NCI-H510A treated with DMSO at 0.1 percent for 48 hours (cell line): ENCODE data around the gene CLNK.
A peak's percentile ranks its signal among the peaks of the same experiment; 100 is the strongest.

Experiments used
- DNase-seq: peaks from one replicate; lab custom pipeline; 2025; lab: John Stamatoyannopoulos, UW

The CLNK gene

DNA sequence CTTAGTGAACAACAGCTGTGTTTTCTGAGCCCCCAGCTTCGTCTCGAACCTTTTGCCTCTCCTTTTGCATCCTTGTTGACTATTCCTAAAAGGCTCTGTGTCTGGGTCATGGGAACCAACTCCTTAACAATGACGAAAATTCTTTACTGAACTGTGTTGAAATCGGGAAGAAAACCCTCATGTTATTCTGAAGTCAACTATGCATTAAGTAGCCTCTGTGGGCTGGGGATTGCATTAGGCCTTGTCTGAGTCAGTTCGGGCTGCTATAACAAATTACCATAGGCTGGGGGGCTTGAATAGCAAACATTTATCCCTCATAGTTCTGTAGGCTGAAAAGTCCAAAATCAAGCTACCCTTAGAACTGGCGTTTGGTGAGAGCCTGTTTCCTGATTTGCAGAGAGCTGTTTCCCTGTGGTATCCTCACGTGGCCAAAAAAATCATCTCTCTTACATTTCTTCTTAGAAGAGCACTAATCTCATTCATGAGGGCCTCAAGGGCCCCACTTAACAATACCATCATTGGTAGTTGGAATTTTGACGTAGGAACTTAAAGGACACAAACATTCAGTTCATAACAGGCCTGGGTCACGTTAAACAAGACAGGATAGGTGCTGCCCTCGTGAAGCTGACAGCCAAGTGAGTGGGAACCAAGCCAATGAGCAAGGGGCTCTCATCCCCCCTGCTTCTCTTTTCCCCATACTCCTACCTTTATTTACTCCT is 75.9 kb downstream of the CLNK start:
- no peak for DNase-seq

DNA sequence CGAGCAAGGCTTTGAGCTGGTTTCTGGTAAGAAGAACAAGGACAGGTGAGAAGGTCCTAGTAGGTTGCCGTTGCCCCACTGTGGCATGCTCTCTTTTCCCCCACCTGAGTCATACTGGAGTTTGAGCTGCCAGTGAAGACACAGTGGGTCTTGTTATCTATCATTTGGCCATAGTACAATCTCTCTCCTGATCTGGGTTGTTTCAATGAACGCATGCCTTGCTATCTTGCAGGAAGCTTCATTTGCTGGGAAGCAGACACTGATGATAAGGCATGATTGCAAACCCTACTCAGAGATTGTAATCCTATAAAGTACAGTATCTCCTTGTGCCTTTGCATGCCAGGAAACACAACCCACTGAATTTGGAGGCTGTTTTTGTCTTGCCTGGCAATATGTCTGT is 77.4 kb downstream of the CLNK start:
- no peak for DNase-seq

DNA sequence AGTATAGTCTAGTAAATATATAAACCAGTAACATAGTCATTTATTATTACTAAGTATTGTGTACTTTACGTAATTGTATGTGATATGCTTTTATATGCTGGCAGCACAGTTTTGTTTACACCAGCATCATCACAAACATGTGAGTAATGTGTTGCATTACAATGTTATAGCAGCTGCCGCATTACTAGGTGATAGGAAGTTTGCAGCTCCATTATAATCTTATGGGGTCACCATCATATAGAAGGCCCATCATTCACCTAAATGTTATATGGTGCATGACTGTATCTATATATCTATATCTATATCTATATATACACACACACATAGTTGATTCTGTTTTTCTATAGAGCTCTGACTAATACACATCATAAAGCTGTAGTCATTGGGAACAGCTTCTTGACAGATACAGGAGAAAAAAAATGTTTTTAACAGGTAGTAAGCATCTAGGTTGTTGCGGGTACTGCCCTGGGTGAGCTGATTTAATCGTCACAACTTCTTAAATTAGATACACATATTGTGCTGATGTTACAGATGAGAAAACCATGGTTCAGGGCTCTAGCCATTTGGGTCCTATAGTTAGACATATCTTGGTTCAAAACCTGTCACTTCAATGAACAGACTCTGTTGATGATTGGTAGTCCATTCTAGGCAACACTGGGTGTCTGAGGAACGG is 77.9 kb downstream of the CLNK start:
- no peak for DNase-seq

DNA sequence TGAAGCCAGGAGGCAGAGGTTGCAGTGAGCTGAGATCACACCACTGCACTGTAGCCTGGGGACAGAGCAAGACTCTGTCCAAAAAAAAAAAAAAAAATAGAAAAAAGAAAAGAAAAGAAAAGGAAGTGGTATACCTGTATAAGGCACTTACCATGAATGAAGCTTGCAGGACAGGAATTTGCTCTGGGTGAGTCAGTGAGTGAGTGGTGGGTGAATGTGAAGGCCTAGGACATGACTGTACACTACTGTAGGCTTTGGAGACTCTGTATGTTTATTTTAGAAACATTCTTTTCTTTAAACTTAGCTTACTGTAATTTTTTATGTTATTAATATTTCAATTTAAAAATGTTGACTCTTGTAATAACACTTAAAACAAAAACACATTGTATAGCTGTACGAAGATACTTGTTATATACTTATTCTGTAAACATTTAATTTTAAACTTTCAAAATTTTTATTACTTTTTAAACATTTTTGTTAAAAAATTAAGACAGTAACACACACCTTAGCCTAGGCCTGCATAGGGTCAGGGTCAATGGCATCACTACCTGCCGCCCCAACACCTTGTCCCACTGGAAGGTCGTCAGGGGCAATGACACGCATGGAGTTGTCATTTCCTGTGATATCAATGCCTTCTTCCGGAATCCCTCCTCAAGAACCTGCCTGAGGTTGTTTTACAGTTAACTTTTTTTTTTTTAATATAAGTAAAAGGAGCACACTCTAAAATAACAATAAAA is 78.7 kb downstream of the CLNK start:
- no peak for DNase-seq

DNA sequence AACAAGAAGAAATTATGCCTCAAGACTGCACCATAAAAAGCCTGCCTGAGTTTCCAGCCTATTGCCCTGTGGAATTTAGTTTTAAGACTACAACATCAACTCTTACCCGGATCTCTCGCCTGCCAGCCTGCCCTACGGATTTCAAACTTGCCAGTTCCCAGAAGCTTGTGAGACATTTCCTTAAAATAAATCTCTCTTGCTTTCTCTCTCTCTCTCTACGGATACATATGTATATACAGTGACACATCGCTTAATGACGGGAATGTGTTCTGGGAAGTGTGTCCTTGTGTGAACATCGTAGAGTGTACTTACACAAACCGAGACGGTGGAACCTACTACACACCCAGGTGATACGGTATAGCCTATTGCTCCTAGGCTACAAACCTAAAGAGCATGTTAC is 79.5 kb downstream of the CLNK start:
- DNase-seq, result no peak

DNA sequence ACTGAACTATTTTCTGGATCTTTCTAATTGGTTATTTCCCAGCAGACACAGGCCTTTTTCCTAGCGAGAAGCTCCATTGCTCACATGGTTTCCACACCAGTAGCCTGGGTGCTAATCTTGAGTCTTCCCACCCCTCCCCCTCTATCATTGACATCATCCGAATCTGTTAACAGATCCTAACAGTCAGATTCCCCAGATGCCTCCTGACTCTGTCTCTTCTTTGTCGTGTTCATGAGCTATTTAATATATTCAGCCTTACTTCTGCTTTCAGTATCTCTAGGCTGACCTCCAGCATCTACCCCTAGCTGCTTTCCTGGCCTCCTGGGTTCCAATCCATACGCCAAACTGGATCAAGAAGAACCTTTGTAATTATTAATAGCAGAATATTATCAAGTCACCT is 85.0 kb downstream of the CLNK start:
- no peak for DNase-seq

DNA sequence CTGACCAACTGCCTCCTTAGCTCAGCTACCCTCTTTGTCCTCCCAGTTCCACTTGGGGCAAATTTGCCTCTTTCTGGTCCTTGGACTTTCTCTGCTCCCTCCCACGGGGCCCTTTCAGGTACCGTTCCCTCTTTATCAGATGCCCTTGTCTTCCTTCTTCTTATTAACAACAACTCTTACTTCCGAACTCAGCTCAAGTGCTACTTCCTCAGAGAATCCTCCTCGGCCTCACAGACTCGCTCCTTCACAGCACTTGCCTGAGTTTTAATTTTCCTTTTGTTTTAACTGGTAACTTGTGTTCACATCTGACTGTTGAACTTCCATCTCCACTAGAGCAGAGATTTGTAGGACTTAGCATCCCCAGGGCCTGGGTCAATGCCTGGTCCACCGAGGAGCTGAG is 85.7 kb downstream of the CLNK start:
- no peak for DNase-seq

DNA sequence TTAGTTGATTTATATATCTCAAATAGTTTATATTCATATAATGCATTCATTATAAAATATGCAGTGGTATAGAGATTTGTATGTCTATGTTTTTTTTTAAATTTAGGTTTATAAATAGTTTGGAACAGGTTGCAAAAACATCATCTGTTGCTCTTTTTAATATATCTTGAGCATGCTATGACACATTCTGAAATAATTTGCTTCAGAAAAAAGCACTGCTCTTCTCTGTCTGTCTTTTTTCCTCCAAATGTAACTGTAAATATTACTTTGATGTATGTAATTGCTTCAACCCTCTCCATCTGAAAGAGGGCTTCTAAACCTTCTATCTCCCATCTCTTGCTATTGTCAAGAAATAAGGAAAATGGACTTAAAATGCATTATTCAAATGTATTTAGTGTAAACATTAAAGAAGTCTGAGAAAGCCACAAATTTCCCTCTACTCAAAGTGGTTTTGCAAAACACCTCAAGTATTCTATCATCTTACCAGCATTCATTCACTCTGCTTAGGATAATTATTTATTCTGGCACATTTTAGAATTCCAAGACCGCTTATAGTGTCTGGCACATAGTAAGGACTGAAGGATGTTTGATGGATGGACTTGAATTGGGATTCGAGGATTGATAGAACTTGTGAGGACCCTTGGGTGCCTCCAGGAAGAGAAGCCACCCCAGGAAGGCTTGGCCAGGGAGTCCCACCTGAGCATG is 87.8 kb downstream of the CLNK start:
- no peak for DNase-seq

DNA sequence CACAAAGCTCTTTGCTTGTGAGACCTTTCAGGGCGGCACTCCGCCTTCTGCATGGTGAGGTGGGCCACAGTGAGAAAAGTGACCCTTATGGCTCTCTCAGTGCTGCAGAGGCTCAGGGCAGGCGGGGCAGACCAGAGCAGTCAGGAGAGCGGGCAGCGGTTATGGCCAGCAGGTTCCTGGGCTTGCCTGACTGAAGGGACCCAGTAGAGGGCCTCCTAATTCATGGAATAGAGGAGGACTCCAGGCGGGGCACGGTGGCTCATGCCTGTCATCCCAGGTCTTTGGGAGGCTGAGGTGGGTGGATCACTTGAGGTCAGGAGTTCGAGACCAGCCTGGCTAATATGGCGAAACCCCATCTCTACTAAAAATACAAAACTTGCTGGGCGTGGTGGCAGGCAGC is 91.4 kb downstream of the CLNK start:
- DNase-seq, result no peak

DNA sequence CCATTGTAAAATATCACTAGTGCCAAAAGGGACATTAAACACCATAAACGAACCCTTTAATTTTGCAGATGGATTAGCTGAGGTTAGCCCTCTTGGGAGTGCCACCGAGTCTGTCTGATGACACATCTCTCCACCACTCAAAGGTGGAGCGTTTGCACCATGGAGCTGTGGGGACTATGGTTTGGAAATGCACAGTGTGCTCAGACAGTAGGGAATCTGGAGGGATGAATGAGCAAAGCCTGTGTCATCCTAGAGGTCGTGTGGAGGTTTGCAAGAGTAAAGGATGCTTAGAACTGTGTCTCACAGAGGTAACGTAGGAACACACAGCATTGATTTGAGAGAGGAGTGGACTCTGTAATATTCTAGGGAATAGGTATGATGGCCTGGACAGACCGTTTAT is 93.7 kb downstream of the CLNK start:
- DNase-seq, result no peak

DNA sequence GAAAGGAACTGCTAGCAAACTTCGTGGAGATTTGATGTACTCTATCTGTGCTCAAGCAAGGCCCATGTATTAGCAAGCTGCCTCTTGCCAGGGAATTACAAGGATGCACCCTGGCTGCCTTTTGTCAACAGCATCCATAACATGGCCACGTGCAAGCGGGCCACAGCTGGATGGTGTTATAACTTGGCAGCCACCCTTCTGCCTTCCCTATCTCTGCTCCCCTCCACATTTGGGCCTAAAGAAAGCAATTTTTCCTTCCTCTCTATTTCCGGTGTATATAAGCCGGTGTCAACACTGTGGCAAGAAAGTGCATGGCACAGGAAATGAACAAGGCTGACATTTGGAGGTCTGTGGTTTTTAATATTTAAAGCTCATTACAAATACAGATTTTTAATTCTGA is 94.8 kb downstream of the CLNK start:
- no peak for DNase-seq

DNA sequence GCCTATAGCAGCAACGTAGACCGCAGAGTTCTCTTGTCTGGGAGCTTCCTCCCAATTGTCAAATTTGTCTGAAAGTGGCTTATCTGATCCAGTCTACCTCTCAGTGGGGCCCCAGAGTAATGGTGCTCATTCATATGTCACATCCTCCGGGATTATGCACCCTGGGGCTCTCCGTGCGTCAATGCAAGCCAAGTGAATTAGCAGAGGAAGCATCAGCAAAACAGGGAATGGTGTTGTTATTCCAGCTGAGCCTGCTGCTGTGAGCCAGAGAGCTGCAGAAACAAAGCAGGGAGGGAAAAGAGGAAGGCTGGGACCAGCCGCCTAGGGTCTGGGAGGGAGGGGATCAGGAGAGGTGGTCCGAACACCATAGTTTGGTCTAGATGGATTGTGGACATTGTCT is 95.2 kb downstream of the CLNK start:
- DNase-seq, result no peak

DNA sequence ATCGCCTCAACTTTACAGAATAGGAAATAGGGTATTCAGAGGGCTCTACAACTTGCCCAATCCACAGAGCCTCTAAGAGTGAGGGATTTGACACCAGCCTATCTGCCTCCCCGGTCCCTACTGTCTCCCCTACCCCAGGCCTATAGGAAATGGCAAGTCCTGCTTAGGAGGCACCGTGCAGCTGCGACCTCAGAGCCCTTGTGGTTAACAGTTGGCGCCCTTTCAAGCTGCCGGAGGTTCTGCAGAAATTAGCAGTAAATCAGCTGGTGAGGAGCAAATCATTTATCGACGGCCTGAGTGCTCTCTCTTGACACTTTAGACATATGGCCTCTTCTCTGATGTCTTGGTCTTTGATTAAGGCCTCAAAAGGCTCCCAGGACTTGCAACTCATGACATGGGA is 96.9 kb downstream of the CLNK start:
- DNase-seq, result peak; percentile 26

DNA sequence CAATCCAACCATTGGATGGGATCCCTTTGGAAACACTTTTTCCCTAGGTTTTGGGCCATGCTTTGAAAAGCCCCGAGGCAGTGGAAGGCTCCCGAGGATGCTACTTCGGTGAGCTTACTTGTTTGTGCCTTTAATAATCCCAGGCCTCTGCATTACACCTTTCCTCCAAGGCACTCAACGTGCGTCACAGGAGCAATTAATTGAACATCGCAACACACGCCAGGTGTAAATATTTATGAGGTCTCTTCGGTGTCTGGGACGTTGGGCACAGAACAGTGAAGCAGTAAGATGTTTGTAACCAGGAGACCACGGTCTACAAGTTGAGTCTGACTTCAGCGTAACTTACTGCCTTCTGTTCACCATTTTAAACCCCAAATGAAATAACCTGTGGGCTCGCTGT is 97.3 kb downstream of the CLNK start:
- no peak for DNase-seq

DNA sequence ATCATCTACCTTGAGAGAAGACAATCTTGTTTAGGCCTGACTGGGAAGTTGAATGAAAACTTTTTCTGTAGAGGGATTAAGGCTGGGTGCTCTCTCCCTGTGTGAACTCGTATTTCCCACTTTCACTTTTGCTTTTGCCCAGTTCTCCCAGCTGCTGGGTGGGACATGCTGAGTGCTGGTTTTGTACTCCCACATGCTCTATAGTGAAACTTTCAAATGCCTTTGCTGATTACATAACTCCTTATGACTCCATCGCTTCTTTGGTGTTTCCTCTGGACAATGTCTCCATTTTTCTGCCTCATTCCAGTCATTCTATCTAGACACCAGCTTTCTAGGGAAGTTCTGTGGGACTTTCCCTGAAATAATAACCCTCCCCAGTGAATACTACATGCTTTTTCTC is 100.5 kb downstream of the CLNK start:
- no peak for DNase-seq

DNA sequence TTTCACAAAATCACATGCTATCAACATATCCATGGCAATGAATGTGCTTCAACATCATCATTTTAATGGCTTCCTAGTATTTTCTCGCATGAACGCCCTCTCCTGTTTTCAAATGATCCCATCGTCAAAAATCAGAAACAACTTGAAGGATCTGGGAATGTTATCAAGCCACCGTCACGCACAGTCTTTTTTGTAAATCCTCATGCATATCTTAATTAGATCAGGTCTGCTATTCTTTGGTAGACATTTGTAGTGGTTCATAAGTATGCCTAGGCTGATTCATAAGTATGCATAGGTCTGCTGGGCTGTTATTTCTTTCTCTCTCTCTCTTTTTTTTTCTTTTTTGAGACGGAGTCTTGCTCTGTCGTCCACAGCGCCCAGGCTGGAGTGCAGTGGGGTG is 101.6 kb downstream of the CLNK start:
- DNase-seq, result no peak

DNA sequence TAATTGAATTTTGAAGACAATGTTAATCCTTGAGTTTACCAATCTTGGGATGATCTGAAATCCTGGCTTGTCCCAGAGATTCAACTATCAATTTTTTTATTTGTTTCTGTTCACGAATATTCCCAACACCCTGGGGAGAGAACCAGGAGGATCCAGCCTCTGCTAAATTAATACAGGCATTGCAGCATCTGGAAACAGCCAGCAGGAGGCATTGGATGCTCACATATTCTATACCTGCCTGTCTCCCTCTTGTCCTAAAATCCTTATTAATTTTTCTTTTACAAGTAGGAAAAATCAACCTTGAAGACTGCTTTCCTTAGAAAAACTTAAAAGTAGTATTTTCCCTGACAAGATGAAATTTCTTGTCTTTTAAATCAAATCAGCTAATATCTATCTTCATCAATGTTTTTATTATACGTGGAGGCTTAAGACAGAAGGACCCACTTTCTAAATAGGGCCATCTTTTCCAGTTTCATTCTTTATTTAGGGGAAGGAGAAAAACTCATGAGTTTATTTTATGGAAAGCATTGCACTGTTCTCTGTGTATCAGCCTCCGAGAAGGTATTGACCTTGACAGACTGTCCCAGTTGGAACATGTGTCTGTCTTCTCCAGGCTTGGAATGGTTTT is 102.4 kb downstream of the CLNK start:
- peak; percentile 56 for DNase-seq

DNA sequence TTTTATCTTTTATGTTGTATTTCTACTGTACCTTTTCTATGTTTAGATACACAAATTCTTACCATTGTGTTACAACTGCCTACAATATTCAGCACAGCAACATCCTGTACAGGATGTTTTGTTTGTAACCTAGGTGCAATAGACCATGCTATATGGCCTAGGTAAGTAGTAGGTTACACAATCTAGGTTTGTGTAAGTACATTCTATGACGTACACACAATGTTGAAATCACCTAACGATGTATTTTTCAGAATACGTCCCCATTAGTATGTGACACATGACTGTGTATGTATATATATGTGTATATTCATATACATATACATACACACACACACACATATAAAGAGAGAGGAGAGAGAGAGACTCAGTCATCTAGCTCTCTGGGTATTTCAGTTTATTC is 103.5 kb downstream of the CLNK start:
- DNase-seq, result peak; percentile 51

DNA sequence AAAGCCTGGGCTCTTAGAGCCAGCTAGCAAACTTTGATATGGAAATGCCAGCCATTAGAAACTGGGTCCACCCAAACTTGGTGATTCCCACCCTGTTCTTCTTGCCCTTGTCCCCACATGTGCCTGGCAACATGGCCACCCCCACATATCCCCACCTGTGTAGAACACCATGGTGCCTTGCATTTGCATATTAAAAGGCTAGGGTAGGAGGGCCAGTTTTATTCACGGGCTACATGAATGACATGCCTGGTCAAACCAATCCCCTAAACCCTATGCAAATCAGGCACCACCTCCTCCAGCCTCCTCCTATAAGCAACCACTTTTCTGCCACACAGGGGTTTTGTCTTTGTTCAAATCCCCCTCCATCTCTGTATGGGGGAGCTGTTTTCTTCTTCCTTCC is 104.9 kb downstream of the CLNK start:
- no peak for DNase-seq

DNA sequence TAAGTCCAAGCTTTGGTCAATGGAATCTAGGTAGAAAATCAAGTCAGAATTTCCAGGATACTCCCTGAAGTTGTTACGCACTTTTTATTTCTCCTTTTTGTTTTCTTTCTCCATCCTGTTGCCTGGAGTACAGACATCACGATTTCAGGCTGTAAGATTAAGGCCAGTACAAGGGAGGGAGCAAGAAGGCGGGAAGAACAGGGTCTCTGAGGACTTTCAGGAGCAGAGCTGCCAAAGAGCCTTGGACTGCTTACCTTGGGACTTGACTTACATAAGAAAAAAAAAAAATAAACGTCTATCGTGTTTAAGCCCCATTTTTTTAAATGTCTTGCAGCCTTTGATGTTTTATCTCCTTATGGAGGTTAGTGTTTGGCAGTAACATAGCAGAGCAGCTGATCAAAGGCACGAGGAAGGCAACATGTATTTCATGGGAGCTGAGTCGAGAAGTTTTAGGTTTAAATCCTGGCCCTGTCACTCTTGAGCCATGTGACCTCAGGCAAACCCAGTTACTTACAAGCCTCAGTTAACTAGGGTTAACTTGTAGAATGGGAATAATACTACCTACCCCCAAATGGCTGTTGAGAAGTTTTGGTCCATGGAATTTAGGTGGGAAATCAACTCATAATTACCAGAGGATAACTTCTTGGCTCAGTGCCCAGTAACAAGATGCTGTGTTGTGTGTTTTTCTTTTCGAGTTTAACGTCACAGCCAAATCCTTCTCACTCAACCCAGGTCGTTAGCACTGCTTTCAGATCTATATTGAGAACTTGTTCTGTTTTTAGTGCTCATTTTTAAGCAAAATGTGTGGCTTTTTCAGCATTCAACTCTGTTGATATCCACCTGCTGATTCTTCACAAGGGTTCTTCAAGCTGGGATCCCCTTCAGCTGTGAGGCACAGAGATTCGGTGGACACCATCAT is 106.8 kb downstream of the CLNK start:
- DNase-seq, result peak; percentile 29

DNA sequence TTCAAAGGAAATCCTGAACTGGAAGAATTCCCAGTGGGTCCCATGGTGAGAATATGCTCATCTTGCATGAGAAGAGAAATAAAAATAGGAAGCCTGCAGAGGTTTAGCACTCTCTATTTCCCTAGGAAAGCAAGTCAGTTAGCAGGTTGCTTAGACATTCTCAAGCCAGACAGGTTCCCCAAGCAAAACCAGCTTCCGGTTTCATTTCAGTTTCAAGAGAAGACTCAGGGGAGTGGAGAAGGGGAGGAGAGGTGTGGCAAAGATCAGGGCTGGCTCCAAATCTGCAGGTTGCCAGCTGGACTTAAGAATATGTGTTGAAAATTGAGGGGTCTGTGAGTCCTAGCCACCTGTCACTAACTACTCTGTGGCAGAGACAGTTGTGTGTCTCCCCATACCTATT is 107.5 kb downstream of the CLNK start:
- no peak for DNase-seq
